DMS114 treated with DMSO at 0.1 percent for 48 hours (cell line): ENCODE data around the gene FGF14.

ENCODE experiments used
- DNase-seq: peaks from one replicate; lab custom pipeline; 2025; ENCODE audit not compliant: unreplicated experiment; lab: John Stamatoyannopoulos, UW

Gene FGF14

DNA sequence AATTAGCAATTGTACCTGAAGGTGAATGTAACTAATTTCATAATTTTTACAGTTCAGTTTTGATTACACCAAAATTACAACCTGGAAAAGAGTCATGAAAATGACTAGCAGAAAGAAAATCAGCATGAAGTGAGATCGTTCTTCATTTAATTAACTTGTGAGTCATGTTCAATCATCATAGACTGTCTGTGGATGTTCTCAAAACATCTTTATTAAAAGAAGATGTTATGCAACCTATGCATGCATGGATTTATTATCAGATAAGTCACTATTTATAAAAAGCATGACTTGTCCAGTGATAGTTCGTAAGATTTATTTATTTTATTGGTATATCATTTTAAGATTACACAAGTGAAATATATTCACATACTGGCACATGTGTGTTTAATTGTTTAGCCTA lies 703.4 kb downstream of the FGF14 start:
- DNase-seq = no peak

DNA sequence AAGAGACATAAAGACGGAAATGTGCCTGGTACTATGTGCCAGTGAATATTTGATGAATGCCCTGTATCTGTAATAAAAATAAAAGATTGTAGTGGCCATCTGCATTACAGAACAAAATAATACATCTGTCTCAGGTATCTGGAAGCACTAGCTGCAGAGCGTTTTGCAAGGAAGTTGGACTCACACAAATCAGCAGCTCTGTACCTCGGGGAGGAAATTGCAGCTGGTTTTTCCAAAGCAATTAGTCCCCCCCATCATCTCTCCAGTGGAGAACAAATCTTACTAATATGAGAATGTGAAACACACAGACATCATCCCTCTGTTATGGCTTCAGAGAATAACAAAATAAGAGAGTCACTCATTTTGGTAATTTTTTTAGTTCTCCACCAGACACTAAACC lies 704.1 kb downstream of the FGF14 start:
- no peak for DNase-seq

DNA sequence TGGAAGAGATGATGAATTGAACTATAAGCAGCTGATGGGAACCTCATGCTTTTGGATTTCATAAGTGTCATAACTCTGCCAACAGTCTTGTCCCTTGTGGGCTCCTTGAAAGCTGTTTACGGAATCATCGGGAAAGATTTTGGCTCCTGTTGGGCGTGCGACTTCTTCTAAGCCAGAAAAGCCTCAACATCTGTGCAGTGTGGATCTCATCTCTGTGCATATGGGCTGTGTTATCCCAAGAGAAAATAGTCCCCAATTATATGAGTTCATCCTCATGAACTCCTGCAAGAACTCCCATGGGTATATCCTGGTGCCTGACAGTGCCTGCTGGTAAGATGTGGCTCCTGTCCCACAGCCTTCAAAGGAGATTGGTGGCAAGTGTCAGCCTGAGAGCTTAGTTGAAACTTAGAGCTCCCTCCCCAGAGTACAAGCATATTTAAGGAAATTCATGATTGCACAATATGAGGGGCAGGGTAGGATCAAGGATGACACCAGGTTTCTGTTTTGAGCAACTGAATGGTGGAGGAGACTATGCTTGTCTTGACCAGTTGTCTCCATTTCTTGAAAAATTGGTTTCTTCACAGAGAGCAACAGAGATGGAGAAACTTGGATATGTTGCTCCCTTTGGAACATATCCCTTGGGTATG lies 705.9 kb downstream of the FGF14 start:
- DNase-seq = no peak

DNA sequence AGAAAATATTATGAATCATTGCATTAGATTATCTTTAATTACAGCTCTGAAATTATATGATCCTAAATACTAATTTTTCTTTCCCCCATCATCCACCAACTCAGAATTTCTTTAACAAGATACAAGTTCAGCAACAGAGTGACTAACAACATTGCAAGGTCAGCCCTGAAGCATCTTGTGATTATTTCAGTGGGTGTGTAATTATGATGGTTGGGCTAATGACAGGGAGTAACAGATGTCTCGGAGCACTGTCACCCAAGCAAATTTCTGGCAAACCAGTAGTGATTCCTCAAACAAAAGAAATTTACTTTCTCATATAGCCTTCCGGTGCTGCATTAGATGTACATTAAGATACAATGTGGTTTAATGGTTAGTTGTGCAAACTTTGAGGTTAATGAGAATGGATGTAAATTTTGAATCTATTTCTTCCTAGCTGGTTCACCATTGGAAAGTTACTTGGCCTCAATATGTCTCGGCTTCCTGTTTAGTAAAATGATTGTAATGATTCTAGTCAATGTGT lies 710.4 kb downstream of the FGF14 start:
- DNase-seq = no peak

DNA sequence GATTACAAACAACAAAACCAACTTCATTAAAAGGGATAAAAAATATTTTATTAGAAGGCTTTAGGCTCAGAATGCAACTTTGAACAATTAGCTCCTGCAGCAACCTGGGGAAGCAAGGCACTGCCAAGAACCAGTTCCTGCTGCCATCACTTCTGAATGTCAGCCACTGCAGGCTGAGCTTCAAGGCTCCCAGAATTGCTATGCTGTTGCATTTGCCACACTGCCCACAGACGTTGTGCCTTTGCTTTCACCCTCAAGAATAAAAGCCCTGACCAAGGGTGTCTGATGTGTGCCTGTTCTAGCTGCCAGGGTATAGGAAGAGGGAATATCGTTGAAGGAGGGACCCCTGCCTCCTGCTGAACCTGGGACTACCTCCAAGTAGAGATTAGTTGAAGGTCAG lies 711.0 kb downstream of the FGF14 start:
- no peak for DNase-seq

DNA sequence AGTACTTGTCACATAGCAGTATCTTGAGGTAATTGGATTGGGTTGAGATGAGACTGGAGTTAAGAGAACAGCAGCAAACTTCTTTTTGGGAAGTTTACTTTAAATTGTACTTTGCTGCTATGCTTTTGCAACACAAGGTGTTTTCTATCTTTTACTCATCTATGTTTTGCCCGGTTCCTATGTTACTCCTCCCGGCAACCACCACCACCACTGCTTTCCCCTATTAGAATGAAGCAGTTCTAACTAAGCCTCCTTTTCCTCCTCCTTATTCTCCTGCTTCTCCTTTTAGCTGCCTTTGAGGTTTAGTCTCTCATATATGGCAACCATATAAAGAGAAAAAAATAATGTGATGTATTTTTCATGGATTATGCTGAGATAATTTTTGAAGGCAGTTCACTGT lies 715.8 kb downstream of the FGF14 start:
- DNase-seq = no peak

DNA sequence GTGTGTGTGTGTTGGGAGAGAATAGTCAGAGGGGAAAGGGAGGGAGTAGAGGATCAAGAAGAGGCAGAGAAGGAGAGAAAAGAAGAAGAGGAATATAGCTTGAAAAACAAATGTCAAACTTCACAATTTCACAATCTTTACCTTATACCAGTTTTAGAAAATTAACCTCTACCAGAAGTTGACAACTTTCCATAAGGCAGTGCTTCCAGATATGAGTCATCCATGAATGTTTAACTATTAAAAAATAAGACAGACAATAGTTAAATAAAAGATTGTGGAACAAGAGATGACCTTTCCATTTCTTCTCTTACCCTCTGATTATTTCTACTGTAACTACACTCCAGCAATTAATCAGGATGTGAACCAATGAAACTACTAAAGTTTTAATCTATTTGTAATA lies 720.0 kb downstream of the FGF14 start:
- DNase-seq = no peak

DNA sequence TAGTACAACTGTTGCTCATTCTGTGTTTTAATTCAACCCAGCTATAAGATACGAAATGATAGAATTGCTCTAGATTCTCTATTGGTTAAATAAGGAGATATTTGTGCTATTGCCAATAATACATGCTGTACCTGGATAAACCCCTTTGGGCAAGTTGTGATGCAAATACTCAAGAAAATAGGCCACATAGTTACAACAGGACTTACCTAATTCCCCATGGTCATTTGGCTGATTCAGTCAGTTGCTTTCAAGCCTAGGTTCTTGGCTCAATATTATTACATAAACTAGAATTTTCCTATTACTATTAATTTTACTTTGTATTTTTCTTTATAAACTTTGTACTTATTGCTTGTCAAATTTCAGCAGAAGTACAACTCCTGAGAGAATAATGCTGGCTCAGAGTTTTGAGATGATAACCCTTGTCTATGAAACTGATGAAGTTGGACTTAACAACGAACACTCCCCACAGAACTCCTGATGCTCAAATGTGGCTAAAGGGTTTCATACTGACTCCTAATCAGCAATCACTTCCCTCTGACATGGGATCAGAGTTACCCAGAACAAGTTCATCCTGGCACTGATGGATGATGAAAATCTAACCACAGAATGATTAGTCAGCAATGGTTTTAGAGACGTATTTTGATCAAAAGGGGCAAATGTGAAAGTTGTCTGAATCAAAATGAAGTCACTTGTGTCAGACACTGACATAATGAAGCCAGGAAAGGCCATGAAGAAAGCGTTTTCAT lies 728.3 kb downstream of the FGF14 start:
- no peak for DNase-seq

DNA sequence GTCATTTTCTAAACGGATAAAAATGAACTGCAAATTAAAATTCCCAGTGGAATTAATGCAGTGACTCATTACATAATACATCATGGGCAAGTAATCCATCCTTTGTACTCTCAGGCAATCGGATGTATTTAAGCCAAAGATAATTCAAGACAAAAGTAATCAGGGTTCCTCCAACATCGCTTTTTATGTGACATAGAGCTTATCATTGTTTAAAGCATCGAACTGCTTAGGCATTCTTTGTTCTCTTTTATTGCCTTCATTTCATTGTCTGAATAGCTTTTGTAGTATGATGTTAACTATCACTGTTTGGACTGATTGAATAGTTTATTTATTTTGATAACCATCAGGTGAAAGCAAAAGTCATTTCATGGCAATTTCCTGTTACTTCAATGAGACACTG lies 740.0 kb downstream of the FGF14 start:
- no peak for DNase-seq
